ENCODE measurements around the gene ZGPAT.

GRCh38 chr20:63703471-63703975, 4.3 kb upstream of the ZGPAT start:
- TF ChIP-seq CTCF (IDR thresholded peaks at IDR 0.05), result no peak
- TF ChIP-seq POLR2A (IDR thresholded peaks at IDR 0.05), result no peak
